Activated CD4-positive, alpha-beta T cell treated with anti-CD3 and anti-CD28 coated beads for 4 hours (primary cell): ENCODE results near the gene KDM4B.

Source experiments
- DNase-seq, 2 donors: peaks; one replicate each; pipeline ENCODE4 v3.0.0-alpha.2; 2020

Gene KDM4B

DNA sequence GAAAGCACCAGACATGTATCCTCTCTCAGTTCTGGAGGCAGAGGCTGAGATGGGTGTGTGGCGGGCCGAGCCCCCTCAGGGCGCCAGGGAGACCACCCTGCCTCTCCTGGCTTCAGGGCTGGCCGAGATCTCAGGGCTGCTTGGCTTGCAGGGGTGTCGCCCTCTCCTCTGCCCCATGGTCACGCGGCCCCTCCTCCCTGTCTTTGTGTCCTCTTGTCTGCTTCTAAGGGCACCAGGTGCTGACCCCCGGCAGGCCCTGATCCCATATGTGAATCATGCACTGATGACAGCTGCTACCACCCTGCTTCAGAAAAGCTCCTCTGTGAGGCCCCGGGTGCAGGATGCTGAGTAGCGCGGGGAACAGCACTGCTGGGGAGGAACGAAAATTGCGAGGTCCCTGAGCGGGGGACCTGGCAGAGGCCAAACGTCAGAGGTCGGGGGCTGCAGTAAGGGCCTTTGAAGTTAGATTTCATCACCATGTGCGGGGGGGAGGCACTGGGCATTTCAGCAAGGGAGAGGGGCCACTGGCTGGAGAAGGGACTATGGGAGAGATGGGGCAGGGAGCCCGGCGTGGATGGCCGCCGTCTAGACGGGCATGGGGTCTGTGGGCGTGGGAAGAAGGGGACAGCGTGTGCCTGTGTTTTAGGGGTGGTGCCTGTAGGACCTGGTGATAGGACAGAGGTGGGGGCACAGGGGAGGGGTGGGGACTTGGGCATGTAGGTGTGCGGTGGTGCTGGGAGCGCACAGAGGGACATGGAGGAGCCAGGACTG is 125.2 kb downstream of the KDM4B start:
- DNase-seq: no peak

DNA sequence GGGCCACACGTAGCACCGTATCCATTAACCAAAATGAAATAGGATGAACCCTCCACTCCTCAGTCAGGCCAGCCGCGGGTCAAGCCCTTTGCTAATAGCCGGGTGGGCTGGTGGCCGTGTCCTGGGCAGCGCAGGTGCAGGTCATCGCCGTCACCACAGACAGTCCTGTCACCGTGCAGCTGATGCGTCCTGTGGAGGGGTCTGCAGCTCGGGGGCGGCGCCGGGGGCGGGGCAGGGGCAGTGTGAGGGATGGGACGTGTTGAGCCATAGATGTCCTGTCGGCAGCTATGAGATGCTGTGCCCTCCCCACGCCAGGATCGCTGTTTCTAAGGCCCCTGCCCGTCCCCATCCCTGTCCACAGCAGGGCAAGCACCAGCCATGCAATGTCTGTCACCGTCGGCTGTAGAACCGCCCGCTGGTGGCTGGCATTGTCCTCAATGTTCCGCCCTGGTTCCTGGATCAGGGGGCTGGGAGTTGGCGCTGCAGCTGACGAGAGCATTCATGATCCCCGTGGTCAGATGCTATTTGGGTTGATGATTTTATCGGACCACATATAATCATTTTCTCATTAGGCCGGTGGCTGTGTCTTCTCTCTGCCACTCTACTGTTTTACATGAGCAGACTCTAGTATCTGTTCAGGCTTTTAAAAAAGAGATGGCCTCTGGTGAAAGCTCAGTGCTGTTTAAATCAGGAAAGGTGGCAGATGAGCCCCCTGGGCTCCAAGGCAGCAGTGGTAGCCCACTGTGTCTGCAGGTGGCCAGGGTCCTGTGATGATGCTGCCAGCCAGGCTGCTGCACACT is 126.1 kb downstream of the KDM4B start:
- no peak for DNase-seq

DNA sequence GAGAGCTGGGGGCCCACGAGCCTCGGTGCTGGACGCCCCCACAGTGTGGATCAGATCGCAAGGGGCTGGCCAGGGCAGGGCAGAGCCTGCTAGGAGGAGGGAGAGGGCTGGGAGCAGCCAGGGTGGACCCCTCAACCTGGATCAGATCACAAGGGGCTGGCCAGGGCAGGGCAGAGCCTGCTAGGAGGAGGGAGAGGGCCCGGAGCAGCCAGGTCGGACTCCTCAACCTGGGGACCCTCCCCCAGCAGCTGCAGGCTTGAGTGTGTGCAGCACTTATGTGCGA is 126.6 kb downstream of the KDM4B start:
- no peak for DNase-seq

DNA sequence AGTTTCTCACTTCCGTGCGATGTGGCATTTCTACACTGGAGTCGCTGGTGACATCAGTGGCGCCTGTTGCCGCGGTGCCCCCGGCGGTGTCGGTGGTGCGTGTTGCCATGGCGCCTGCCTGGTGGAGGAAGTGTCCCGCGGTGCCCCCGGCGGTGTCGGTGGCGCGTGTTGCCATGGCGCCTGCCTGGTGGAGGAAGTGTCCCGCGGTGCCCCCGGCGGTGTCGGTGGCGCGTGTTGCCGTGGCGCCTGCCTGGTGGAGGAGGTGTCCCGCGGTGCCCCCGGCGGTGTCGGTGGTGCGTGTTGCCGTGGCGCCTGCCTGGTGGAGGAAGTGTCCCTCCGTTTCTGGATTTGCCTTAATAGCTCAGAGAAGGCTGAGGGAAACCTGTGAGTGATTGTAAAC is 127.6 kb downstream of the KDM4B start:
- no peak for DNase-seq

DNA sequence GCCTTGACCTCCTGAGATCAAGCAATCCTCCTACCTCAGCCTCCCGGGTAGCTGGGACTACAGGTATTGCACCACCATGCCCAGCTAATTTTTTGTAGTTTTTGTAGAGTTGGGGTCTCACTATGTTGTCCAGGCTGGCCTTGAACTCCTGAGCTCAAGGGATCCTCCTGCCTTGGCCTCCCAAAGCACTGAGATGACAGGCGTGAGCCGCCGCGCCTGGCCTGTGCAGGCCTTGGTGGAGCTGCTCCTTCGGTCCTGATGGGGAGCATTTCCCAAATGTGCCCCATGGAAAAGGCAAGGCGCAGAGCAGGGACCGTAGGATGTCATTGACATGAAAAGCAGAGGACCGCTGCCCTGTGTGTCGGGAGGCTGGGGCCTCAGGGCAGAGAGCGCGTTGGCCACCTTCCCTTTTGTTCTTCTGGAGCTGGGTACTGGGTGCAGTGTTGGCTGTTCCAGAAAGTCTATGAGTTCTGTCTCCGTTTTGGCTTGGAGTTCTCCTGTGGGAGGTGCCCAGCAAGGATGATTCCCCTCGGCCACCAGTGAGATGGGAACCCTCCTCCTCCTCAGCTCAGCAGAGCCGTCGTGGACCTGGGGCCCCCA is 128.5 kb downstream of the KDM4B start:
- no peak for DNase-seq

DNA sequence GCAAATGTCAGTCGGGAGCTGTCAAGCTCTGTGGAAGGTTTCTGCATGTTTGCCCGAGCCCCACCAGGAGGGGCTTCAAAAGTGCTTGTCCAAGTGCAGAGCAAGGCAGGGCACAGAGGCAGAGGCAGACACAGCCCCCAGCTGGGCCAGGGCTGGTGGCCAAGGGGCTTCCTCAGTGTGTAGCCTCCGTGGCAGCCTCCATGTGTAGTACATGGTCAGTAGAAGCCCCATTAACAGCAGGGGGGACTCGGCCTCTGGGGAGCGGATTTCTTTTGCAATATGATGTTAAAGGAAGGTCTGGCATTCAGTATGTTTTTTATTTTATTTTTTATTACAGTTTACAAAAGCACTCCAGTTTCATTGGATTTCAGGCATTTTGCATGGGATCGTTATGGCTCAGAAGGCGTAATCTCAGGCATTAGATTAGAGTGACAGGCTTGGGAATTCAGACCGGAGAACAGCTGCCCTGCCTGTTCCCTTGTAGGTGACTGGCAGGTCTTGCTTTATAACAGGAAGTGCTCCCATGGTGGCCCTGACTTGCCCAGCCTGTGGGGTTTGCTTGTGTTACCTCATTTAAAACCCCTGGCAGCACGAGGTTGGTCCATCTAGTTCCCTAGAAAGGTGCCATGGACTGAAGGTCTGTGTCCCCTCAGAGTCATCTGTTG is 129.2 kb downstream of the KDM4B start:
- DNase-seq: no peak

DNA sequence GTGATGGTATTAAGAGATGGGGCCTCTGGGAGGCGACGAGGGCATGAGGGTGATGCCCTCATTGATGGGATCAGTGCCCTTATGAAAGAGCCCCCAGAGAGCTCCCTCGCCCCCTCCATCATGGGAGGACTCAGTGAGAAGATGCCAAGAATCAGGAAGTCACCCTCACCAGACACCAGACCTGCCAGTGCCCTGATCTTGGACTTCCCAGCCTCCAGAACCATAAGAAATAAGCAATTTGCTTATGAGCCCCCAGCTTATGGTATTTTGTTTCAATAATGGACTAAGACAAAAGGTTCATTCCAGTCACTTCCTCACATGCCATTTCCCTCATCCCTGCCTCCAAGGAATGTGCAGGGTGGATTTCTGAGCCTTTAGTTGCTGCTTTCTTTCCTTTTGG is 129.7 kb downstream of the KDM4B start:
- no peak for DNase-seq

DNA sequence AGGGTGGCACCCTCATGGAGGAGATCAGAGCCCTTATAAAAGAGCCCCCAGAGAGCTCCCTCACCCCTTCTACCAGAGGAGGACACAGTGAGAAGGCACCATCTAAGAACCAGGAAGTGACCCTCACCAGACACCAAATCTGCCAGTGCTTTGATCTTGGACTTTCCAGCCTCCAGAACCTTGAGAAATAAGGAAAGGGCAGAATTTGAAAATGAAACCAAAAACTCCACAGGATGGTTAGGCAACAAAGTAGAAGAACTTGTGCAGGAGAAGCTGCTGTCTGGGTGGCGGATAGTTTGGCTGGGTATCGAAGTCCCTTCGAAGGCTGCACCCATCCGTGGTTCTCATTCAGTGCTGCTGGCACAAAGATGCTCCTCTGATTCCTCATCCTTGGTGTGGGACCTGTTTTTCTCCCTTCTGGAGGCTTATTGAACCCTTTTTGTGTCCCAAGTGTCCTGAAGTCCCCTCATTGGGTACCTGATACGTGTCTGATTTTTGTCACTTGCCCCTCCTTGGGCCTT is 130.8 kb downstream of the KDM4B start:
- DNase-seq: no peak

DNA sequence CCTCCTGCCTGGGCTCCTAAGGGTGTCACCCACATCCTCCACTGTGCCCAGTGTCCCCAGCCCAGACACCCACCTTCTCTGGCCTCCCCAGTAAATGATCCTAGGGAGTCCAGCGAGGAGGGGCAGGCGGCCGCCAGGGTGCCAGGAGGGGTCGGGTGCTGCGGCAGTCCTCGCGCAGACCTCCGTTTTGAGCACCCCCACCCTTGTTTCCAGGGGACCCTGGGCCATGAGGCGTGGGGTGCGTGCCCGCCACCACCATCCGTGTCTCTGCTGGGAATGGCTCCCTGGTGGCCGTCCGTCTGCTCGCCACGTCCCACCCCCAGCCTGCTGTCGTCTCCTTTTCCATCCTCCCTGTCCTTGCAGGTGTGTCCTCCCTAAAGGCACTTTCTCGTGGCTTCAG is 133.0 kb downstream of the KDM4B start:
- no peak for DNase-seq

DNA sequence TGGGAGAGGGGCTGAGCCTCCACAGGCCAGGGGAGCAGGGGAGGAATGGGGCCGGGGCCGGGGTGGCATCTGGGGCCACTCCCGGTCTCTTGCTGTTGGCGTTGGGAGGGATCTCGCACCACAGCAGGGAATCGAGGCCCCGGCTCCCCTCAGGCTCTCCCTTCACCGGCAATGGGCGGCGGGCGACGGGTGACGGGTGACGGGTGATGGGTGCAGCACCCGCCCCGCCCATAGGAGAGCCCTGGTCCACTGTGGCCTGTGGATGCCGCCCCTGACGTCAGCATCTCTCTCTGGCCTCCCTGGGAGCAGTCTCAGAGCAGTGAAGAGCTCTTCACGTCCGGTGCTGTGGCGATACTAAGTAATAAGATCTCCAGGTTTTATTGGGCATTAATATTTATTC is 133.6 kb downstream of the KDM4B start:
- DNase-seq: no peak

DNA sequence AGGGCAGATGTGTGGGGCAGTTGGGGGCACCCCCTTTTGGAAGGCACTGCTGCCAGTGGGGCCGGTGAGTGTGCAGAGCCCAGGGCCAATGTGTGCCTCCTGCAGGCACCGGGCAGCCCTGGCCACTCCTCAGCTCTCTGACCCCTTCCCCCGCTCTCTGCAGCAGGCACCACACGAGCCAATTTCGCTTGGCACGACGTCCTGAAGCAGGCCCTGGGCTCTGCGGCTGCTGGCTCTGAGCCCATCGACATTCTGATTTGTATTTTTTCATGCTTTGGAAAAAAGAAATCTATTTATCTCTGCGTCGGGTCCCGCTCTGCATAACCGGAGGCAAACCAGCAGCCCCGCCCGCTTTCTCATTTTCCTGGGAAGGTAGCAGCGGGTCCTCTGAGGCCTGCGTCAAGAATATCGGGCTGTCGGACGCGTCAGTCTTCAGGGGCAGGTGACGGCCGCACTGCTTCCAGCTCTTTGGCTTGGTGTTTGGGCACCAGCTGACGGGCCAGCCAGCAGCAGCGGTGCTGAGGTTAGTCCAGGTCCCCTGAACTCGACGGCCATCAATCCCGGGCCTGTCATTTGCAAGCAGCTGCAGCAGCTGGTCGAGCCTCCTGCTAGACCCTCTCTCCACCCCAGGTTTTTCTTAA is 134.3 kb downstream of the KDM4B start:
- no peak for DNase-seq

DNA sequence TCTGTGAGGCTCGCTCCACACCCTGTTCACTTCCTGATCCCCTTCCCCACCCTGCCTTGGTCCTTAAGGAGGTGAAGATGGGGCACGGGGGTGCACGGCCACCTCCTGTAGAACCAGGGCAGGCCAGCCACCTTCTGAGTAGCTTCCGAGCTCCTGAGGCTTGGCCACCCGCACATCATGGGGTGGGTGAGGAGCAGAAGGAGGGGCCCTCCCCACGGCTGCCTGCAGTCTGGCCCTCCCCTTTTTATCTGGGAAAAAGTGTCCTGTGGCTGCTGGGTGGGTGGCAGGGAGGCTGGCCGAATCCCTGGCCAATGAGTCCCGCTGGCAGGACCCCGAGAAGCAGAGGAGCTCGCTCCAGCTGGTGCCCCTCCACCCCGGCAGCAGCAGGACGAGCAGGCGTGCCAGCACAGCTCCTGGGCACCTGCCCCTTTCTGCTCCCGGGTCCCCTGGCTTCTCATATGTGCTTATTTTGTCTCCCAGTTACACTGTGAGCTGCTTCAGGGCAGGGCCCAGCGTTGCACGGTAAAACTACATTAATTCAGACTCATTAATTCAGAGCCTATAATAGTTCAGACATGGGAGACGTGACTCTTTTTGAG is 135.0 kb downstream of the KDM4B start:
- DNase-seq: no peak

DNA sequence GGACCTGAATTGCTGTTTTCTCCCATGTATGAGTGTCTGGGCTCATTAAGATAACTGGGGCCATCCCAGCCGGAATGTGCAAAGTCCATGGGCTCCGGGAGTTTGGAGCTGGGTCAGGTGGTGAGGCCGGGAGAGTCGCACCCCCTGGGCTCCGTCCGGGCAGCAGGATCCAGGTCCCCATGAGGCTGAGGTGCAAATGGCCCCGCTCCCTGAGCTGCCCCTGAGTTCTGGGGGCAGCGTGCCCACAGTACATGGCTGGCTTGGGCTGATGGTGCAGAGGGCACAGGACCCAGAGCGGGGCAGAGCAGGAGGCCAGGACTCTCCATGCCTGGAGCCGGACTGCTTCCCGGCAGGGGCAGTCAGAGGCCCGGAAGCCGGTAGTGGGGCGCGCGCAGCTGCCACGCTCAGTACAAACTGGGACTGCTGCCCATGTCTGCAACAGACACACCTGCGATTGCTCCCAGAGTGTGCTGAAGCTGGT is 136.0 kb downstream of the KDM4B start:
- DNase-seq: no peak

DNA sequence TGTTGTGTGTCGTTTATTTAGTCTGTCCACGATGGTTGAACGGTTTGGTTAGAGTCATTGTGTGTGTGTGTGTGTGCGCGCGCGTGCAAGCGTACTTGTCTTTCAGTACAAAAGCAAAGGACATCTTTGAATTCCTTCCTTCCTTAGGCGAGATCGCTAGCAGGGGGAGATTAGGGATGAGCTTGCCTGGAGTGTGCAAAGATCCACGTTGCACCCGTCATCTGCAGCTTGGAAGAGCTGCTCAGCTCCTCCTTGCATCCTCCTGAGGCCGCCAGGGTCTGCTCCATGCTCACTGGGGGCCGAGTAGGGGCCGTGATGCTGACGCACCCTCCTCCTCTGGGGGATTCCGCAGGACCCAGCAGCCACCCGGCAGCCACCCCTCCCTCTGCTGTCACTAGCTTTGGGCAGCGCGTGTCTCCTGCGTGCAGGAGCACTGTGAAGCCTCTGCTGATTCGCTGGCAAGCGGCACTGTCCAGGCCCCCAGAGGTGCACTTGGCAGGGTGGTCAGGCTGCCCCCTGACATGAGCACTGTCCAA is 137.3 kb downstream of the KDM4B start:
- DNase-seq: no peak

DNA sequence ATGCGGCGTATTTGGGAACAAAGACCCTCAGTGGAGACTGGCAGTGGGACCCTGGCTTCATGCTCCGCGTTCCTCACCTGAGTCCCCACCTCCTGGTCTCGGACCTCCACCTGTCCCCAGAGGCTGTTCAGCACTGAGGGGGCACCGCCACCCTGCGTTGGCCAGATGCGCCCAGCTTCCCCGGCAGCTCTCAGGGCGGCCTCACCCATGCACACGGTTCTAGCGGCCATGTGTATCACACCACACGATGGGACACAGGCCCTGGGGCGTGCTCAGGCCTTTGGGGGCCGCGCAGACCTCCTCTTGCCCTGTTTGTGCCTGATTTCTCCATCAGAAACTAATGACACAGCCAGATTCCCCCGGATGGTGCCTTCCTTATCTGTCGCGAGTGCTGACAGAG is 138.1 kb downstream of the KDM4B start:
- no peak for DNase-seq

DNA sequence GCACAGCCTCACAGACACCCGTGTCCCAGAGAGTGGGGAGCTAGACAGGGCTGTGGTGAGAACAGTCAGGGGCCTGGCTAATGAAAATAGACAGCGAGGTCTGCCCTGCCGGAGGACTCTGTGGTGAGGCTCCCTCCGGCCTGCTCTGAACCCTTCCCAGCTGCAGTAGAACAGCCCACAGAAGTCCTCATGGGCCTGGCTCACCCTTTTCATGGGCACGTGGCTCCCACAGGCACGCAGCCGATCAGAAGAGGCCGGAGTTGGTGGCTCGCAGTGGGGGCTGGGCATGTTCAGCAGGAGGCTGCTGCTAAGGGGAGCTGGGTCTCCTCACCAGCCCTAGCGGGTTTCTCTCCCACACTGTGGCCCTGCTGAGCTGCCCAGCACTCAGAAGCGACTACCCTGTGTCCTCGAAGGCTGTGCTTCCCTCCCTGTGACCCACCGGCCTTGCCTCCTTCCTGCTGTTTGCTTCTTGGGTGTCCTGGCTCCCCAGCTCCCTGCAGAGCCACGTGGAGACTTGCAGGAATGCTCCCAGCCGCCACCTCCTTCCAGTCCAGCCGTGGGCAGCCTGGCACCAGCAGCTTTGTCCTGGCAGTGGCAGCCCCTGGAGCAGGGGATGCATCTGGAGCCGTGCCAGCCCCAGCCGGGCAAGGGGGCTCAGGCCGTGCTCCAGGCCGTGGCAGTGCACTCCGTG is 138.7 kb downstream of the KDM4B start:
- no peak for DNase-seq

DNA sequence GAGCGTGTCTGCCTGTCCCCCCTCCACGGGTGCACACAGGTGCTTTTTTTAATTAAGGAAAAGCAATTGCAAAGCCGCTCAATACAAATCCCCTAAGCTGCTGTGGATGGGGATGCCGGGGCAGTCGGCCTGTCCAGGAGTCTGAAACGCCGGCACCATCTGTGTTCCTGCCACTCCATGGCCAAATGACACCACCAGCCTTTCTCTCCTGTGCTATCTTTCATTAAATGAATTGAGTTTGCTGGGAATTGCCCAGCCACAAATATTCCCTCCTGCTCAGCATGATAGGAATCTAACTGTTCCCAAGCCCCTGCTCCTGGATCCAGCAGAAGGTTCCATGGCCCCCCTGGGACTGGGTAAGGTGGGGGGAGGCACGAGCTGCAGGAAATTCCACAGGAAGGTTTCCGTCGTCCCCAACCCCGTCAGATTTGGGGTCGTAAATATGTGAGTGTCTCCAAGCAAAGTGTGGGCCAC is 139.2 kb downstream of the KDM4B start:
- DNase-seq: no peak

DNA sequence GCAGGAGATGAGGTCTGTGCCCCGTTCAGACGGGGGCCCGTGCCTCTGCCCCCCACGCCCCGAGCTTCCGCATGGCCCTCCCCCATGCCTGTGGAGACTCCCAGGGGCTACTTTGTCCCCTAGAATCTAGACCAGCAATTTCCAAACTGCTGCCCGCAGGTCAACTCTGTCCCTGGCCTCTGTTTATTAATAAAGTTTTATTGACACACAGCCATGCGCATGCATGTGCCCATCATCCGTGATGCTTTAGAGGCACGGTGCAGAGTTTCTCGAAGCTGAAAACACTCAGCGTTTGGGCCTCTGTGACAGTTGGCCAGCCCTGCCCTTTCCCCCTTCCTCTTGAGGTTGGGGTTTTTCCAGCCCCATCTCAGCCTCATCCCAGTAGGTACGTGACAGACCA is 140.0 kb downstream of the KDM4B start:
- DNase-seq: no peak

DNA sequence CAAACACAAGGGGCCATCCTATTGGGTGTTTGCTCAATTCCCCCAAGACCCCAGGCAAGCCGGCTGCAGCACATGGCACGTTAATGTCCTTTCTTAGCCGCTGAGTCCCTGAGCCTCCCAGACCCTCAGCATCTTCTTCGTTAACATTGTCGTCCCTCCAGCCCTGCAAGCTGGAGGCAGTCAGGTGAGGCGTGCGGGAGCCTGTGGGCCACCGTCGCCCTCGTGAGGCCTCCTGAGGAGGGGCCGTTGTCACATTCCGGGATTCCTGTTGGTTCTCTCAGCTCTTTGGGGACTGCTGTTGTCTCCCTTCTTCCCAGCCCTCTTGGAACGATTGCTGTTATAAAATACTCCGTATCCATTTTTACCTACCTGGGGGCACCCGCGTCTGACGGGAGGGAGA is 140.6 kb downstream of the KDM4B start:
- no peak for DNase-seq

DNA sequence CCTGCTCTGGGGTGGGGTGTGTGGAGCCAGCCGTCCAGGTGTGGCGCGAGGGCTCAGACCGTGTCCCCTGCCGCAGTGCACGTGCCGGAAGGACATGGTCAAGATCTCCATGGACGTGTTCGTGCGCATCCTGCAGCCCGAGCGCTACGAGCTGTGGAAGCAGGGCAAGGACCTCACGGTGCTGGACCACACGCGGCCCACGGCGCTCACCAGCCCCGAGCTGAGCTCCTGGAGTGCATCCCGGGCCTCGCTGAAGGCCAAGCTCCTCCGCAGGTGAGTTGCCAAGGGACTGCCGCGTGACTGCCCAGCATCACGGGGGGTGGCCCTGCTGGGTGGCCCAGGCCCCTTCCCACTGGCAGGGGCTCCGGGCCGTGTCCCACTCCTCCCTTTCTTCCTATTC is 141.6 kb downstream of the KDM4B start:
- no peak for DNase-seq

DNA sequence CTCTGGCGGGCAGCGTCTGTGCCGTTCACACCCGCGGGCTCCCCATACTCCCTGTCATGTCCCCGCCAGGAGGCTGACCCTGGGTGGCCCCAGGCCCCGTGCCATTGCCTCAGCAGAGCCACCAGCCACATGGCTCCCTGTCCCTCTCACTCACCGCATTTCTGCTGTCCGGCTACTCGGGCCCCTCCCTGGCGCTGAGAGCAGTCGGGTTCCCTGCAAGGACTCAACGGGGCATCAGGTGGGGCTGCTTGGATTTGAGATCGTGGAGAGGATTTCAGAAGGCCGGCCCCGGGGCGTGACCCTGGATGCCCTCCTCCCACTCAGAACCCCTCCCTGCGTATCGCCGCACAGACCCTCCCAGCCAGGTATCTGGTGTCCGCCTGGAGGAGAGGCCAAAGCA is 142.1 kb downstream of the KDM4B start:
- DNase-seq: no peak
